Stimulated activated CD4-positive, alpha-beta T cell treated with anti-CD3 and anti-CD28 coated beads, Interleukin-4, amount 100 ng/mL, for 24 hours (primary cell): ENCODE results near the gene RNU7-1.
"Not testable (repeated sequence)": the region's sequence is repeated elsewhere in the genome, so short reads cannot be mapped to it uniquely, and the experiment has no call there.

Experiments
- DNase-seq: peaks from one replicate; pipeline ENCODE4 v3.0.0-alpha.2; 2020

RNU7-1 gene

DNA sequence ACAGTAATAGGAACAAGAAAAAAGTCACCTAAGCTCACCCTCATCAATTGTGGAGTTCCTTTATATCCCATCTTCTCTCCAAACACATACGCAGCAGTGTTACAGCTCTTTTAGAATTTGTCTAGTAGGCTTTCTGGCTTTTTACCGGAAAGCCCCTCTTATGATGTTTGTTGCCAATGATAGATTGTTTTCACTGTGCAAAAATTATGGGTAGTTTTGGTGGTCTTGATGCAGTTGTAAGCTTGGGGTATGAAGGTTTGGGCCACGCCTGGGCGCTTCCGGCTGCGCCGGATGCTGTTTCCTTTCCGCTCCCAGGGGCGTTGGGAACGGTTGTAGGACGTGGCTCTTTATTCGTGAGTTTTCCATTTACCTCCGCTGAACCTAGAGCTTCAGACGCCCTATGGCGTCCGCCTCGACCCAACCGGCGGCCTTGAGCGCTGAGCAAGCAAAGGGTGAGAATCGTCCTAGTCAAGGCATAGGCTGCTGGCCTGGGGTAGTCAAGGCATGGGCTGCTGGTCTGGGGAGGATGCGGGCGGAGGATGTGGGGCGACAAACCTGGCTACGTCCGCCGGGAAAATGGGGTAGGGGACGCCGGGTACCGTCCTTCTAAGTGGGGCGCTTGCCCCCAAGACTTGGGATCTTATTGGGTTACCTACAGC, at the start of gene RNU7-1, which contains the start of gene C12orf57:
Gene RNU7-1 (plus strand): TSS at position 95 of the 659 bp plus-strand sequence.
Gene C12orf57 (plus strand): TSS at position 301 of the 659 bp plus-strand sequence. CDS start 100 bp downstream, at position 401.
- DNase-seq, result peak; percentile 87

DNA sequence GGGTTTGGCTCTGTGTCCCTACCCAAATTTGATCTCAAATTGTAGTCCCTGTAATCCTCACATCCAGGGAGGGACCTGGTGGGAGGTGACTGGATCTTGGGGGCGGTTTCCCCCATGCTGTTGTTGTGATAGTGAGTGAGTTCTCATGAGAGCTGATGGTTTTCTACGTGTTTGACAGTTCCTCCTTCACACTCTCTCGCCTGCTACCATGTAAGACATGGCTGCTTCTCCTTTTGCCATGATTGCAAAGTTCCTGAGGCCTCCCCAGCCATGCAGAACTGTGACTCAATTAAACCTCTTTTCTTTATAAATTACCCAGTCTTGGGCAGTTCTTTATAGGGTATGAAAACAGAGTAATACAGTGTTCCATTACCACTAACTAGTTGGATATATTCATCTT, 49.3 kb upstream of the RNU7-1 start:
- DNase-seq, result no peak

DNA sequence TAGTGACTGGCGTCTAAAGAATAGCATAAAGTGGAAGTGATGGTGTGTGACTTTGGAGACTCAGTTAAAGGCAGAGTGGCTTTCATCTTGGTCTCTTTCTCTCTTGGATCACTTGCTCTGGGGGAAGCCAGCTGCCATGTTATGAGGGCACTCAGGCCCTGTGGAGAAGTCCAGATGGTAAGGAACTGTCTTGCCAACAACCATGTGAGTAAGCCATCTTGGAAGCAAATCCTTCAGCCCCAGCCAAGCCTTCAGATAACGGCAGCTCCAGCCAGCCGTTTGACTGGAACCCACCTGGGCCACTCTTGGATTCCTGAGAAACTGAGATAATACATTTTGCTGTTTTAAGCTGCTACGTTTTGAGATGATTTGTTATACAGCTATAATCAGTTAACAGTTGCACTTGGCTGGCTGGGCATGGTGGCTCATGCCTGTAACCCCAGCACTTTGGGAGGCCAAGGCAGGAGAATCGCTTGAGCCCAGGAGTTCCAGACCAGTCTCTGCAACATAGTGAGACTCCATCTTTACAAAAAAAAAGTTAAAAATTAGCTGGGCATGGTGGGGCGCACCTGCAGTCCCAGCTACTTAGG, 46.7 kb upstream of the RNU7-1 start:
- DNase-seq, result no peak

DNA sequence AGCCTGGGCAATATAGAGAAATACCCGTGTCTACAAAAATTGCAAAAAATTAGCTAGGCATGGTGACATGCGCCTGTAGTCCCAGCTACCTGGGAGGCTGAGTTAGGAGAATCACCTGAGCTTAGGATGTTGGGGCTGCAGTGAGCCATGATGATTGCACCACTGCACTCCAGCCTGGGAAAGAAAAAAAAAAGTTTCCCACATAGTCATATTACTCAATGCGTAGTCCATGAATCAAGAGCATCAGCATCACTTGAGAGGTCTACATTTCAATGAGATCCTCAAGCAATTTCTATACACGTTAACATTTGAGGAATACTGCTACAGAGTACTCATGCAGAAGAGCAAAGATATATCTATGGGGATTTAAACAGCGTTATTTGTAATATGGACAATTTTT, 44.2 kb upstream of the RNU7-1 start:
- no peak for DNase-seq

DNA sequence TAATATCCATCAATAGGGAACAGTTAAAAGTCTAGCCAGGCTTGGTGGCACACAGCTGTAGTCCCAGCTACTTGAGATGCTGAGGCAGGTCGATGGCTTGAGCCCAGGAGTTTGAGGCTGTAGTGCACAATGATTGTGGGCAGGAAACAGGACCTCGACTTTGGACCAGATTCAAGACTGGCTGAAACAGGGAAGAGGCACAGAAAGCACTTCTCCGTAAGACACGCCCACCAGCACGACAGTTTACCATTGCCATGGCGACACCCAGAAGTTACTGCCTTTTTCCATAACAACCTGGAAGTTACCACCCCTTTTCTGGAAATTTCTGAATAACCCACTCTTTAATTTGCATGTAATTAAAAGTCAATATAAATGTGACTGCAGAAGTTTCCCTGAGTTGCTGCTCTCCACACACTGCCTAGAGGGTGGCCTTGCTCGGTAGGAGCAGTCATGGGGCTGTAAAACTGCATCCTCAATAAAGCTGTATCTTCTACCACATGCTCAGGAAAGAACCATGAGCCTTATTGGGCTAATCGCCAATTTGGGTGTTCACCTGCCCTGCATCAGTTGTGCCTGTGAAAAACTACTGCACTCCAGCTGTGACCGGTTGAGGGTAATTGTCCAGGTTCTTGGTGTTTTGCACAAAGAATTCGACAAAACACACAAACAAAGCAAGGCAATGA, 43.6 kb upstream of the RNU7-1 start:
- peak; percentile 20 for DNase-seq

DNA sequence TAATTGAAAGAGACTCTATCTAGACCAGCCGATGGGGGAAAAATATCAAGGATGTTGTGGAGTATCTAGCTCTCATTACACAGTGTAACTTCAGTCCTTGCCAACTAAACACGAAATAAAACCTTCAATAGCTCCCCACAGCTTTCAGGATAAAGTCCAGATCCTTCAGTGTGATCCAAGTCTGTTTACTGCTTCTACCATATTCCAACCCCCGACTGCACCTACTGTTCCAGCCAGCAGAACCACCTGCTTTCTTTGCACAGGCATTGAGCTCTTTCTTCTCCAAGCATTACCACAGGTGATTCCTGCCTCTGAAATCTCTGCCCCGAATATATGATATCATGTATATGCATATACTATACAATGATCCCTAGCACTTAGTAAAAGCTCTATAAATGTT, 41.2 kb upstream of the RNU7-1 start:
- DNase-seq, result no peak

DNA sequence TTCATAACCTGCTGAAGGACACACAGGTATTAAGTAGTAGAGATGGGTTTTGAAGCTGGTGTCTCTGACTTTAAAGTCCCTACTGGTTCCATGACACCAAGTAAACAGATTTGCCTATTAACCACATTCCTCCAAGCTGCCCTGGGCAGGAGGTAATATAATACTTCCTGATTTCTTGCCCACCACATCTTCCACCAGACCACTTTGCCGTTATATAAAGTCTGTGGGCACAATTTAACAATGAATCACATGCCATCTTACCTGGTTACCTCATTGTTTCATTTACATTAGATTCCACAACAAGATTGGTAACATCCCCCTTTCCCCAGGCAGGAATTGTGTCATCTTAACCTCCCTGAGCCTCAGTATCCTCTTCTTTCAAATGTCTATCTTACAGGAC, 39.9 kb upstream of the RNU7-1 start:
- DNase-seq, result no peak

DNA sequence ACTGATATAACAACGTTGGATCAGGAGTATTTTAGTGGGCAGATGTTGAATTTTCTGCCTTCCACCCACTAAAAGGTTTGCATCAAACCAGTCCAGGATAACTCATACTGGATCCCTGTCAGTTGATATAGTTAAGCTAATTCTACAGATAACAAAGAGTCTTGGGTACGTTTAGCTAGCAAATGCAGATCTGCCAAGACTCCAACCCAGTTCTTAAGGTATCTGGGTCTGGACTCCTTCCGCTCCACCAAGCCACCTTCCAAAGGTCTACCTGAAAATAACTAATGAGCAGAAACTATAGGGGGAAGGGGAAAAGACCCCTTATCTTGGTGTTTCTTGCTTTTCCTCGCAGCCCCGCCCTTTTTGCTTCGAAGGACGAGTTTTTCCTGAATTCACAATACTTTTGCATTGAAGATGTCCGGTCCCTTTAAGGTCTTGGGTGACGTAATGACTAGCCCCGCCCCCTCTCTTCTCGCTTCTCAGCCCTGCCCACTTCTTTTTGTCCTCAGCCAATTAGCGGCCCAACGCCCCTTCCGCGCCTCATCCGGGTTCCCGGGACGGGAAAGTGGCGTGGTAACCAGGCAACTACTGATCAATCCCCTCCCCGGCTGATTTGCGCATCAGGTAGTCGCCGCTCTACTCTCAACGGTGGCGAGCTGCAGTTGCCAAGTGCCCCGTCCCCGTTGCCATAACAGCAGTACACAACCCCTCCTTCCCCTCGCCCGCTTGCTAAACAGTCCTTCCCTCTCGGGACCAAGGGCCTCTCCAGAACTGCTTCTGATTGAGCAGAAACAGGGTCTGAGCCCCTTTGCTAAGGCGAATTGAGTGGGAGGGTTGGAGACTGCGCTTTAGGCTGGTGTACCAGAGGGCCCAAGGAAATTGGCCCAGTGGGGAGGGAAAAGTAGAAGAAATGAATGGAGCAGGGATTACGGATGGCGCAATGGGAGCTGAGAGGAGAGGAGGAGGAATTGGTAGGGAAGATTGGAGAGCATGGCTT, 39.0 kb upstream of the RNU7-1 start, which contains the start of gene LRRC23:
Gene LRRC23 (plus strand): TSS at position 543 of the 997 bp plus-strand sequence. CDS start 812 bp downstream, outside the sequence.
- DNase-seq, result peak; percentile 99

DNA sequence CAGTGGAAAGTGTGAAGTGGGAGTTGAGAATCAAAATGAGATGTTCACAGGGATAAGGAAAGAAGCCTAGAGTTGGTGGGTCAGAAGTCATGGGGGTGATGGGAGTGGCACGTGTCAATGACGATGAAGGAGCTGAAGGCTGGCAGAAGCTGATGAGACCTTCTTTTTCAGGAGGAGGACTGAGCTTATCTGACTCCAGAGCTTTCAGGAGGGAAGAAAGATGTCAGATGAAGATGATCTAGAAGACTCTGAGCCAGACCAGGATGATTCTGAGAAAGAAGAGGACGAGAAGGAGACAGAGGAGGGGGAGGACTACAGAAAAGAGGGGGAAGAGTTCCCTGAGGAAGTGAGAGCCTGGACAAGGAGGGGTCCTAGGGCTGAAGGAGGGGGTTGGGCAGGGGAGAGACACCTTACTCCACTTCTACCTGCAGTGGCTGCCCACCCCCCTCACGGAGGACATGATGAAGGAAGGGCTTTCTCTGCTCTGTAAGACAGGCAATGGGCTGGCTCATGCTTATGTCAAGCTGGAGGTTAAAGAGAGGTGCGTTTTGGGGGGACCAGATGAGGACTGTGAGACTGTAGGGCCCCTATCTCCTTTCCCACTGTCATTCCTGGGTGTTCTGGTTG, 38.1 kb upstream of the RNU7-1 start:
- no peak for DNase-seq

DNA sequence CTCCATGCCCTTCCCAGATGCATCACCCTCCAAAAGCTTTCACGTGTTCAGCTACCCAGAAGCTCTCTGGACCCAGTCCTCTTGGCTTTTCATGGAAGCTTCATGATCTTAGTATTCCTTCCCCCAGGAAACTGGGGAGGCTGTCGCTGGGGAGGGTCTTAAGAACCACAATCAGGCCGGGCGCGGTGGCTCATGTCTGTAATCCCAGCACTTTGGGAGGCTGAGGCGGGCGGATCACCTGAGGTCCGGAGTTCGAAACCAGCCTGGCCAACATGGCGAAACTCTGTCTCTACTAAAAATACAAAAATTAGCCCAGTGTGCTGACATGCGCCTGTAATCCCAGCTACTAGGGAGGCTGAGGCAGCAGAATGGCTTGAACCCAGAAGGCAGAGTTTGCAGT, 35.5 kb upstream of the RNU7-1 start:
- not testable (repeated sequence) for DNase-seq

DNA sequence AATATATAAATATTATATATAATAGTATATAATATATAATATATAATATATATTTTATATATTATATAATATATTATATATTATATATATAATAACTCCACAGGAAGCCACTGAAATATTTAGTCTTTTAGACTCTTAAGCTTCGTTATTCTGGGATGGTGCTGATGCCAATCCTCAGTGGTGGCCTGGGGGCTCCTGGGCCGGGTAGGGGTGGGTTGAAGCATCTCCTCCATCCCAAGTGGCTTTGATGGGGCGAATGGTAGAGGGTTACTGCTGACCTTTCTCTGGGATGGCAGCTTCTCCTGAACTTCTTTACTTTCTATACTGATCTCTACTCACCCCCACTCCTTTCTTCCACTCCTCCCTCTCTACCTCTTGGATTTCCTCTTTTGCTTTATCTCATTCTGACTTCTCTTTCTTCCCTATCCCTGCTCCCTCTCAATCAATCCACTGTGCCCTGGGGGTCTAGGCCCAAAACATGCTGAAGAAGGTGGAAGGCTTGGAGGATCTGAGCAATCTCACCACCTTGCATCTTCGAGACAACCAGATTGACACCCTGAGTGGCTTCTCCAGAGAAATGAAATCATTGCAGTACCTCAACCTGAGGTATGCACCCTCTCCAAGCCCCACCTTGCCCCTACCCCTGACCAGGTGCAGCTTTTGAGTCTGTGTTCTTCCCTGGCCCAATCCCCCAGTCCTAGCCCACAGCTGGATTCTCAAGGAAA, 34.0 kb upstream of the RNU7-1 start:
- DNase-seq, result no peak

DNA sequence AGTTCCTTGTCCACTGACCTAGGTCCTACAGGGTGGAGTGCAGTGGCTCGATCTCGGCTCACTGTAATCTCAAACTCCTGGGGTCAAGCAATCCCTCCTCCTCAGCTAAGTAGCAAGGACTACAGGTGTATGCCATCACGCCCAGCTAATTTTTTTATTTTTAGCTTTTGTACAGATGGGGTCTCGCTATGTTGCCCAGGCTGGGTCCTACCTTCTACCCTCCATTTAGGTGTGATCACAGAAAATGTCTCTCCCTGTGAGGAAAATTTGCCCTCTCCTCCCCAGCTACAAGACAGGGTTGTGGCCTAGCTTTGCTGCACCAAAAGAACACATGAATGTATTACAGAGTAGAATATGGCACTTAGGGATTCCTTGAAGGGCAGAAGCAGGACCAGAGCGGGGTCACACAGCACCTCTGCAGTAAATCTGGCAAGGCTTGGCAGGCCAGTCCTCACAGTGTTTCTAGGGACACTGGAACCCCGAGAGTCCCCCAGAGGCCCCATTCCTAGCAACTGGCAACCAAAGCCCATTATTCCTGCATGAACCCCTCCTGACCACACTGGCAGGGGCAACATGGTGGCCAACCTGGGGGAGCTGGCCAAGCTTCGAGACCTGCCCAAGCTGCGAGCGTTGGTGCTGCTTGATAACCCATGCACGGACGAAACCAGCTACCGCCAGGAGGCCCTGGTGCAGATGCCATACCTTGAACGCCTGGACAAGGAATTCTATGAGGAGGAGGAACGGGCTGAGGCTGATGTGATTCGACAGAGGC, 31.3 kb upstream of the RNU7-1 start:
- DNase-seq, result no peak

DNA sequence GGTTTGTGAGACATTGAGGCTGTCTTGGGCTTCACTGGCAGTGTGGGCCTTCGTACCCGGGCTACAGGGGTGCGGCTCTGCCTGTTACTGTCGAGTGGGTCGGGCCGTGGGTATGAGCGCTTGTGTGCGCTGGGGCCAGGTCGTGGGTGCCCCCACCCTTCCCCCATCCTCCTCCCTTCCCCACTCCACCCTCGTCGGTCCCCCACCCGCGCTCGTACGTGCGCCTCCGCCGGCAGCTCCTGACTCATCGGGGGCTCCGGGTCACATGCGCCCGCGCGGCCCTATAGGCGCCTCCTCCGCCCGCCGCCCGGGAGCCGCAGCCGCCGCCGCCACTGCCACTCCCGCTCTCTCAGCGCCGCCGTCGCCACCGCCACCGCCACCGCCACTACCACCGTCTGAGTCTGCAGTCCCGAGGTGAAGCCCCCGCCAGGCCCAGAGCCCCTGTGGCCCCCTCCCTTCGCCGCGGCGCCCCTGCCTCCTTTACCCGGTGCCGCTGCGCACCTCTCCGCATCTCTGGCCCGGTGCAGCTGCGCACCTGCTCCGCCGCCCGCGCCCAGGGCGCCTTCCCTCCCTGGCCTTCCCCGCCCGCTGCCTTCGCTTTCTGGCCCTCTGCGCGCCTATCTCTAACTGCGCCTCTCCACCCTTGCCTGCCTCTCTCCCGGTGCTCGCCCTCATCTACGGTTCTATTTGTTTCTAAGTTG, 29.2 kb upstream of the RNU7-1 start, which contains the start of gene ENO2:
Gene ENO2 (plus strand): TSS at position 335 of the 701 bp plus-strand sequence. CDS start 1,253 bp downstream, outside the sequence.
- DNase-seq, result peak; percentile 83

DNA sequence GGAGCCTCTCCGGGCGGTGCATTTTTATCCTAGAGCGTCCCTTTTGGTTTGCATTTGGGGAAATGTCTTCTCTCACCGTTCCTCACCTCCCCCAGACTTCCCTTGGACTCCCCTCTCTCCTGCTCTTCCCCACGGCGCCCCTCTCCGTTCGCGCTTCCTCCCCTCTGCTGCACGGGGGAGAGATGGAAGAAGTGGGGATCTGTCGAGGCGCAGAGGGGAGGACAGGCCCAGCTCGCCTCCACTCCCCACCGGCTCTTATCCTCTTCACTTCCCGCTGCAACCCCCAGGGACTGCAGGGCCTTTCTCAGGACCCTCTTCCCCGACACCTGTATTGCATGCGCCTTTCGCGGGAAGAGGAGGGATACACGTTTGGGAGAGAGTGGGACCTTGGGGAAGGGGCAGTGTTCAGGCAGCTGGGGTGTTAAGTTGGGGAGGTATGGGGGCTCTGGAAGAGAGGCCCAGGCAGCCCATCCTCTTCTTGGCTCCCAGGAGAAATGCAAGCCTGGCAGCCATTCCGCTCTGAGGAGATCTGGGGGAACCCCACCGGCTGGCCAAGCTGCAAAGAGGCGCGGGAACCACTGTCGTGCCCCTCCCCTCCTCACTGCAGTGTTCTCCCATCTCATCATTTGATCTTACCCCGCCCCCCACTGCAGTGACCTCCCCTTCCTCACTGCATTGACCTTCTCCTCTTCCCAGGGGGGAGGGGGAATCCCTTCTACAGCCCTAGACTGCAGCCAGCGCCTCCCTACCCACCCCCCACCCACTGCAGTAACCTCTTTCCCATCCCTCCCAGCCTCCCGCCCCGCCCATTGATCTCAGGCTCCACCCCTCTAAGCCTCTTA, 28.4 kb upstream of the RNU7-1 start:
- DNase-seq, result no peak

DNA sequence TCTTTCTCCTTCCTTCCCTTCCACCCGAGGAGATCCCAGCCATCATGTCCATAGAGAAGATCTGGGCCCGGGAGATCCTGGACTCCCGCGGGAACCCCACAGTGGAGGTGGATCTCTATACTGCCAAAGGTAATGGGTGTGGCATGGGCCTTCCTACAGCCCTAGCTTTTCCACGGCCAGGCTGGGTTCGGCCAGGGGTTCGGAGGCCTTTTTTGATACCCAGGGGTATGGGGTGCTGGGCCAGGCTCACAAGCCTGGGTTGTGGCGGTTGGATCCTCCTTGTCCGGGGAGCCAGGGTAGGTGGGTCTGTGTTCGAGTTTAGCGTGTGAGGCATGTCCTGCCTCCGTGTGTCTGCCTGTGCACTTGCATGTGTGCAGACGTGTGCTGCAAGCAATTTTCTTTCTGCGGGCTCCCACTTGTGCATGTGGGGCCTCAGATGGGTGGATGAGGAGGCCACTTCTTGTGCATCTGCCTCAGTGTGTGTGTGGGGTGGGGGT, 27.8 kb upstream of the RNU7-1 start:
- no peak for DNase-seq

DNA sequence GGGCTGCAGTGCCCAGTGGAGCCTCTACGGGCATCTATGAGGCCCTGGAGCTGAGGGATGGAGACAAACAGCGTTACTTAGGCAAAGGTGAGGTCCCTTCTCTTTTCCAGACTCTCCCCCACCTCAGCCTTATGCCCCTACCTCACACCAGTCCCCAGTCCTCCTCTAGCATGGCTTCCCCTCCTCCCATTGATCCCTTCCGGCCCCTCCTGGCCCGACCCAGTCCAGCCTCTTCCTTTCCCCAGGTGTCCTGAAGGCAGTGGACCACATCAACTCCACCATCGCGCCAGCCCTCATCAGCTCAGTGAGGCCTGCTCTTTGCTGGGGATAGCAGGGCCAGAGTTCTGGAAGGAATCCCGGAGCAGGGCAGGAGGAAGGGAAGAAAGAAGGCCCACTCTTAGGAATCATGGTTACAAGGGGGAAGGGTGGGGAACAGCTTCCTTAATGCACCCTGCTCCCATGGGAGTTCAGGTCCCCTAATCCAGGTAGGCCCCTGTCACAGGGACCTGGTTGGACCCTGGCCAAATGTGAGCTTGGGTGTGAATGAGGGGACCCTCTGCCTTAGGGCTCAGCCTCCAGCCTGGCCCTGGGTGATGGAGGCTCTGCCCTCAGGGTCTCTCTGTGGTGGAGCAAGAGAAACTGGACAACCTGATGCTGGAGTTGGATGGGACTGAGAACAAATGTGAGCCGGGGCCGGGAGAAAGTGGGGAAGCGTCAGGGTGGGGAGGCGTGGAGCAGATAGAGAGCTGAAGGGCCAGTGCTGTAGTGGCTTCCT, 27.0 kb upstream of the RNU7-1 start:
- DNase-seq, result no peak

DNA sequence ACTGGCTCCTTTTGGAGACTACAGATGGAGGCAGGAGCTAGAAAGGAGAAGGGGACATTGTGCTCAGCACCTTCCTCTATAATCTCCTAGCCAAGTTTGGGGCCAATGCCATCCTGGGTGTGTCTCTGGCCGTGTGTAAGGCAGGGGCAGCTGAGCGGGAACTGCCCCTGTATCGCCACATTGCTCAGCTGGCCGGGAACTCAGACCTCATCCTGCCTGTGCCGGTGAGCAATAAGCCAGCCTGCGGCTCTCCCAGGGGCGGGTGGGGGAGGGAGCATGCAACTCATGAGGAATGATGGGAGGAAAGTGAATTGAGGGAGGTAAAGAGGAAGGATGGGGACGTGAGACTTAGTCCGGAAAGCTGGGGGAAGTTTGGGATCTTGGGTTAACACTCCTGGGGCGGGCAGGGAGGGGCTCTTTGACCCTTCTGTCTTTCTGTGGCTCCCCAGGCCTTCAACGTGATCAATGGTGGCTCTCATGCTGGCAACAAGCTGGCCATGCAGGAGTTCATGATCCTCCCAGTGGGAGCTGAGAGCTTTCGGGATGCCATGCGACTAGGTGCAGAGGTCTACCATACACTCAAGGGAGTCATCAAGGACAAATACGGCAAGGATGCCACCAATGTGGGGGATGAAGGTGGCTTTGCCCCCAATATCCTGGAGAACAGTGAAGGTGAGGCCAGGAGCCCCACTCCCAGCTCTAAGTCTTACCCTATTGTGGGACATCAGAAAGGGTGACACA, 26.0 kb upstream of the RNU7-1 start:
- DNase-seq, result no peak
